ENCODE measurements around the gene ROBO1. TPM values are rescaled to one million over a fixed set of nuclear protein-coding genes. Genes with fewer than 3 reads are reported as not detected.

The ROBO1 gene
- total and polyA plus RNA-seq, 2 of the 8 experiments (the other 6 are each of a cell fraction or from before 2014, with no cell fraction given): 51.4 to 91.0 TPM

- Histone ChIP-seq H3K9me3 (ENCODE audit: insufficient read depth in 2 of 2, low read depth in 1 of 2, low read length in 1 of 2) (no peaks in the 10 kb centered on the region), H3K18ac (ENCODE audit: extremely low read depth, low read length) (no peak overlapping the region), H2BK20ac (ENCODE audit: low read length) (no peak overlapping the region), H3K79me2 (ENCODE audit: control insufficient read depth in 1 of 2, insufficient read depth in 2 of 2, low read length in 2 of 2) (peaks cover 0 to 38% of the 10 kb centered on the region in 2 experiments; a peak in 2 of 4 replicates), H3K23ac (ENCODE audit: insufficient read length) (no peak overlapping the region), H2BK15ac (ENCODE audit: low read length) (no peak overlapping the region), H3K27ac (ENCODE audit: low read depth, low read length) (no peak overlapping the region), H3K9ac (replicated peaks in 1 of 4; ENCODE audit: extremely low read depth in 1 of 4, low read depth in 3 of 4, low read length in 3 of 4) (no peak overlapping the region), H4K8ac (ENCODE audit: extremely low read depth, insufficient read depth, low read length) (no peak overlapping the region), H2BK12ac (ENCODE audit: low read depth, low read length) (no peak overlapping the region), H2BK5ac (ENCODE audit: low read depth, low read length) (no peak overlapping the region), H3K56ac (replicated peaks; ENCODE audit: insufficient read length, low read depth, low read length) (no peak overlapping the region), H2AK5ac (ENCODE audit: low read depth, low read length) (no peak overlapping the region), H3K4me2 (ENCODE audit: insufficient read depth in 1 of 2, low read depth in 2 of 2, low read length in 2 of 2) (no peak overlapping the region), H2BK120ac (replicated peaks; ENCODE audit: low read depth, low read length) (no peak overlapping the region), H3K27me3 (replicated peaks in 1 of 4; ENCODE audit: control insufficient read depth in 3 of 4, extremely low read depth in 1 of 4, insufficient read depth in 3 of 4, low read length in 3 of 4) (no peaks in the 10 kb centered on the region), H3K14ac (ENCODE audit: insufficient read length) (no peak overlapping the region), H4K20me1 (replicated peaks in 1 of 2; ENCODE audit: control insufficient read depth in 1 of 2, insufficient read depth in 2 of 2, low read length in 2 of 2) (no peaks in the 10 kb centered on the region), H3K4ac (replicated peaks; ENCODE audit: insufficient read length, low read depth, low read length) (no peak overlapping the region), H2AFZ (ENCODE audit: low read length) (no peak overlapping the region), H3K4me1 (replicated peaks in 1 of 4; ENCODE audit: control insufficient read depth in 3 of 4, insufficient read depth in 4 of 4, low read length in 3 of 4) (peaks cover 0 to 3% (median 3%) of the 10 kb centered on the region in 4 experiments; a peak in 1 of 7 replicates), H4K5ac (ENCODE audit: insufficient read length, low read depth, low read length) (no peak overlapping the region), H3K4me3 (ENCODE audit: extremely low read depth in 1 of 4, insufficient read depth in 2 of 4, low read depth in 3 of 4, low read length in 4 of 4) (no peak overlapping the region), H3K79me1 (ENCODE audit: low read depth, low read length) (peaks cover 2% of the 10 kb centered on the region; the same call in 1 of the 2 replicates), H3K36me3 (ENCODE audit: control insufficient read depth in 2 of 4, insufficient read depth in 4 of 4, low read length in 3 of 4) (no peaks in the 10 kb centered on the region), H3K23me2 (ENCODE audit: low read depth, low read length) (no peaks in the 10 kb centered on the region), H4K91ac (replicated peaks; ENCODE audit: insufficient read length, low read length) (no peak overlapping the region)
- no peak for DNase-seq (ENCODE audit: low read depth in 1 of 2, low spot score in 2 of 2)
- CTCF ChIA-PET (ENCODE audit: partially characterized antibody): no interaction called here
- POLR2A ChIA-PET (ENCODE audit: partially characterized antibody): no interaction called here
- no peak for FAIRE-seq
- WGBS, 2 experiments (ENCODE audit: extremely low coverage in 1 of 2, insufficient coverage in 1 of 2, insufficient read length in 1 of 2, insufficient replicate concordance in 2 of 2, low coverage in 1 of 2, low lambda C conversion rate in 2 of 2, missing lambda C conversion rate in 1 of 2): 89% methylated on average over 4 of the region's 4 CpGs; no CpG with 5 or more reads in 1 of the 2 experiments
- TF ChIP-seq POLR2AphosphoS5 (IDR thresholded peaks at IDR 0.05; ENCODE audit: low read depth, low read length) (no peak), USF2 (IDR thresholded peaks at IDR 0.05; ENCODE audit: low read length) (no peak), GABPA (IDR thresholded peaks at IDR 0.05; ENCODE audit: borderline replicate concordance, insufficient read depth, low read length) (no peak), SAP30 (IDR thresholded peaks at IDR 0.05; ENCODE audit: insufficient read depth, insufficient replicate concordance, low read length) (no peak), EP300 (IDR thresholded peaks at IDR 0.05; ENCODE audit: borderline replicate concordance in 1 of 2, low read depth in 2 of 2, low read length in 2 of 2) (no peak), CBX8 (IDR thresholded peaks at IDR 0.05; ENCODE audit: borderline replicate concordance, low read depth, low read length) (no peak), SP1 (IDR thresholded peaks at IDR 0.05; ENCODE audit: low read depth, low read length) (no peak), SRF (IDR thresholded peaks at IDR 0.05; ENCODE audit: low read depth, low read length) (no peak), ATF3 (IDR thresholded peaks at IDR 0.05; ENCODE audit: insufficient read depth, low read depth, low read length) (no peak), ZNF274 (IDR thresholded peaks at IDR 0.05; ENCODE audit: borderline replicate concordance, extremely low read depth, low read length) (no peak), CHD2 (IDR thresholded peaks at IDR 0.05; ENCODE audit: low read length) (no peak), SIRT6 (IDR thresholded peaks at IDR 0.05; ENCODE audit: low read length) (no peak), MAX (IDR thresholded peaks at IDR 0.05) (no peak)
These were observed 878.5 kb downstream of the ROBO1 start for GRCh38 chr3:78889348-78889747.
